Measurements from ENCODE around the gene FLT3LG. TPM values are rescaled to one million over a fixed set of nuclear protein-coding genes. Genes with fewer than 3 reads are reported as not detected.

The FLT3LG gene
- total RNA-seq, 1 donor from 2014 or later, result 1.4 TPM

- peak overlapping the region; percentile 74 for H3K27ac Mint-ChIP-seq (ENCODE audit: unreplicated experiment)
These were observed 38.3 kb upstream of the FLT3LG start for GRCh38 chr19:49435670-49436069.

GRCh38 chr19:49436381-49437017, 37.5 kb upstream of the FLT3LG start:
- Mint-ChIP-seq H3K9me3 (ENCODE audit: unreplicated experiment) (no peaks in the 10 kb centered on the region), H3K36me3 (ENCODE audit: low read depth, unreplicated experiment) (peaks cover 8% of the 10 kb centered on the region), H3K4me1 (ENCODE audit: unreplicated experiment) (peaks cover 3% of the 10 kb centered on the region), H3K4me3 (ENCODE audit: unreplicated experiment) (no peak overlapping the region), H3K27me3 (ENCODE audit: unreplicated experiment) (peaks cover 58% of the 10 kb centered on the region), H3K27ac (ENCODE audit: unreplicated experiment) (no peak overlapping the region)
- DNase-seq (ENCODE audit: low spot score), result peak; percentile 40
- TF ChIP-seq CTCF (IDR thresholded peaks at IDR 0.05; ENCODE audit: unreplicated experiment), result no peak

More at GRCh38 chr19:49435670-49436069, 38.3 kb upstream of the FLT3LG start:
- H3K4me1 Mint-ChIP-seq (ENCODE audit: unreplicated experiment), result peaks cover under 1% of the 10 kb centered on the region
- DNase-seq (ENCODE audit: low spot score), result no peak
- no peak for TF ChIP-seq CTCF (IDR thresholded peaks at IDR 0.05; ENCODE audit: unreplicated experiment)
- no peaks in the 10 kb centered on the region for H3K9me3 Mint-ChIP-seq (ENCODE audit: unreplicated experiment)
- no peak overlapping the region for H3K4me3 Mint-ChIP-seq (ENCODE audit: unreplicated experiment)
- peaks cover 8% of the 10 kb centered on the region for H3K36me3 Mint-ChIP-seq (ENCODE audit: low read depth, unreplicated experiment)
- H3K27me3 Mint-ChIP-seq (ENCODE audit: unreplicated experiment), result peaks cover 56% of the 10 kb centered on the region

- Mint-ChIP-seq H3K9me3 (ENCODE audit: unreplicated experiment) (no peaks in the 10 kb centered on the region), H3K27me3 (ENCODE audit: unreplicated experiment) (peaks cover 61% of the 10 kb centered on the region), H3K36me3 (ENCODE audit: low read depth, unreplicated experiment) (peaks cover 15% of the 10 kb centered on the region), H3K4me1 (ENCODE audit: unreplicated experiment) (peaks cover 9% of the 10 kb centered on the region), H3K27ac (ENCODE audit: unreplicated experiment) (no peak overlapping the region), H3K4me3 (ENCODE audit: unreplicated experiment) (no peak overlapping the region)
- DNase-seq (ENCODE audit: low spot score), result no peak
- TF ChIP-seq CTCF (IDR thresholded peaks at IDR 0.05; ENCODE audit: unreplicated experiment), result no peak
These were observed 36.8 kb upstream of the FLT3LG start for GRCh38 chr19:49437231-49437630.

- Mint-ChIP-seq H3K4me3 (ENCODE audit: unreplicated experiment) (no peak overlapping the region), H3K9me3 (ENCODE audit: unreplicated experiment) (no peaks in the 10 kb centered on the region), H3K27ac (ENCODE audit: unreplicated experiment) (no peak overlapping the region), H3K36me3 (ENCODE audit: low read depth, unreplicated experiment) (peaks cover 15% of the 10 kb centered on the region), H3K4me1 (ENCODE audit: unreplicated experiment) (peaks cover 12% of the 10 kb centered on the region), H3K27me3 (ENCODE audit: unreplicated experiment) (peaks cover 61% of the 10 kb centered on the region)
- no peak for DNase-seq (ENCODE audit: low spot score)
- TF ChIP-seq CTCF (IDR thresholded peaks at IDR 0.05; ENCODE audit: unreplicated experiment), result no peak
These were observed 35.8 kb upstream of the FLT3LG start for GRCh38 chr19:49438261-49438660.

GRCh38 chr19:49439836-49440235, 34.2 kb upstream of the FLT3LG start:
- no peaks in the 10 kb centered on the region for H3K9me3 Mint-ChIP-seq (ENCODE audit: unreplicated experiment)
- no peak overlapping the region for H3K27ac Mint-ChIP-seq (ENCODE audit: unreplicated experiment)
- TF ChIP-seq CTCF (IDR thresholded peaks at IDR 0.05; ENCODE audit: unreplicated experiment), result no peak
- no peak for DNase-seq (ENCODE audit: low spot score)
- H3K27me3 Mint-ChIP-seq (ENCODE audit: unreplicated experiment), result peaks cover 59% of the 10 kb centered on the region
- peaks cover 14% of the 10 kb centered on the region for H3K4me1 Mint-ChIP-seq (ENCODE audit: unreplicated experiment)
- H3K4me3 Mint-ChIP-seq (ENCODE audit: unreplicated experiment), result no peak overlapping the region
- H3K36me3 Mint-ChIP-seq (ENCODE audit: low read depth, unreplicated experiment), result peaks cover 15% of the 10 kb centered on the region

Measured in endothelial cell (in vitro differentiated cells).